ENCODE measurements around the gene PTPRR.
"Not testable (repeated sequence)": the region's sequence is repeated elsewhere in the genome, so short reads cannot be mapped to it uniquely, and the experiment has no call there.

PTPRR gene

DNA sequence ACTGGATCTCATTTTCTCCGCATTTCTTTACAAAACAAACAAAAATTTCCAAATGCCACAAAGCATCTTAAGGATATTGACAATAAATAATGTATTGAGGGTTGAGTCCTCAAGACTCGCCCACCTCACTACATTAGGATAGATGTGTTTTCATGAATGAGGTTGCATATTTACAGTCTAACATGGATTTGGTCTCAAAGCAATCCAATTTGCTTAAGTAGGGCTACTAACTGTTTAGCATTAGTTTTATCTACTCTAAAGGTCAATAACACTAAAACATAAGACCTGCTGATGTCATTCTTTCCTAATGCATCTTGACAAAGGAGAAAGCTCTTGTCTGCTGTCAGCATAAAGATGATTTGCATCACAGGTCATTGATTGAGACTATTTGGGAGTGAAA is 82.4 kb downstream of the PTPRR start:
- no peak for DNase-seq

DNA sequence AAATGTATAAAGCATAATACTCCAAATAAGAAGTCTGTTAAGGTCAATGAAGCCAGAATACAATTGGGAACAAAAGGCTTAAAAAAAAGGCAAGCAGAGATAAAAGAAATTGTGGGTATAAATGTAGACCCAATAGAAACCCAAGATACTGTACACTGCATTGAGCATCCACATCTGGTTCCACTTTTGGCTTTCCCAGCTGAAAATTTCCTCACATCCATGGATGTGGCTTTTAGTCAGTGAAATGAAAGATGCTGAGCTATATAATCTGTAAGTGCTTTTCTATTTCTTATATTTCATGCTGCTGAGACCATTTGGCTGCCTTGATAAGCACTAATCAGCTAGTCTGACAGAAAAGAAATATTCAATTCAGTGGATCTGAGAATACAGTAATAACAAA is 83.5 kb downstream of the PTPRR start:
- DNase-seq, result no peak

DNA sequence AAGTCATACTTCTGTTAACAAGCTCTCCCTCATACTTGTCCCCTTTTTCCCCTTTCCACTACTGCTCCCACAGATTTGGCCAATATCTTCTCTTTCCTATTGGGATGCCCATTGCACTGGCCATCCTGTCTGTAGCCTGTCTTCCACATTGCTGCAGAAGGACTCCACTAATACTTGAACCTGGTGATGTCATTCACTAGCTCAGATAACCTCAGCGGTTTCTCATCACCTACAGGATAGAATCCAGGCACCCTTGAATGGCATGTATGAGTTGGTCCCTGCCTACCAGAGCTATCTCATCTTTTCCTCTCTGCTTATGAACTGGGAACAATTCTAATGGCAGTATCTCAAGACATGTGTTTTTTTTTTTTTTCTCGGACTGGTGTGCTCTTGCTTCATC is 84.6 kb downstream of the PTPRR start:
- DNase-seq, result no peak

DNA sequence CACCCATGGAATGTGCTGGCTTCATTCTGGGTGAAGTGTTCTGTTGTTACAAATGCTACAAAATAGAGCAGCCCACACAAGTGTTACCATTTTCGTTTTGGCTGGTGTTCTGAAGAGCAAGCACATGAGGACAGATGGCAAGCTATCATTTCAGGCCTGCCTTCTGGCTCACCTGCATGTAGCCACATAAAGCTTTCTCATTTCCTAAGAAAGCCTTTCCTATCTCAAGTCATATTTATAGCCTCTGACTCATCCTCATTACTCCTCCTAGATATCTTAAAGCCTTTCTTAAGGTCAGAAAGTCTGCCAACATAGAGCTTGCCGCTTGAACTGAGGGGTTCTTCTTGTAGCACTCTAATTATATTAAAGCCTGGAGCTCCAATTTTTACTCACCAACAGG is 89.0 kb downstream of the PTPRR start:
- DNase-seq, result no peak

DNA sequence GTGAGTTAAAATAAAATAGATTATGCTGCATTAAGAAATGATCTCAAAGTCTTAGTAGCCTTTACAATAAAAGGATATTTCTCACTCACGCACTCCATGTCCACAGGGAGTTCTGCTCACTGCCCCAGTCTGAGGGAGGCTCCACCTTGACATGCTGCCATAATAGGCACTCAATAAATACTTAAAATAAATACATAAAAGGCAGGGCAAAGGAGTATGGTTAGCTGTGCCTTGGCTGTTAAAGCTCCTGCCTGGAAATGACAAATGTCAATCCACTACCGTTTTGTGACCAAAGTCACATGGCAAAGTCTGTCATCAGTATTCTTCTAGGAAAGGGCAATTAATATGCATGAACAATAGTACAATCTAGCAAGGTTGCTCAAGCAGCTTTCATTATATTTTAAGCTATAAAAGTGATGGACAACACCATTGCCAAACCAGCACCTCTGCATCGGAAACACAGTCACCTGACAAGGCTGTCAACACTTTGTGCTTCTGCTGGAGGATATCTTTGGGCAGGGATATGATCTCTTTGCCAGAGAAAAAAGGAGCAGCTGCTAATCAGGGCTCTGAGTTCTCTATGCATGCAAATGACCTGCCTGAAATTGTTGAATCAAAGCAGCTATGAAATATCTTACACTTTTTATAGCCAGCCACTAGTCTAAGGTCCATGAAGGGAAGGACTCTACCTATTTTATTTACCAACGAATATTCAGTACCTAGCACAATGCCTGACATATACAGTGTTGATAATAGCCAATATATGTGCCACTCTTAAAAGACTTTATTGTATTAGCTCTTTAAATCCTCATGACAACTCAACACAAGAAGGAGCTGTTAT is 90.1 kb downstream of the PTPRR start:
- no peak for DNase-seq

DNA sequence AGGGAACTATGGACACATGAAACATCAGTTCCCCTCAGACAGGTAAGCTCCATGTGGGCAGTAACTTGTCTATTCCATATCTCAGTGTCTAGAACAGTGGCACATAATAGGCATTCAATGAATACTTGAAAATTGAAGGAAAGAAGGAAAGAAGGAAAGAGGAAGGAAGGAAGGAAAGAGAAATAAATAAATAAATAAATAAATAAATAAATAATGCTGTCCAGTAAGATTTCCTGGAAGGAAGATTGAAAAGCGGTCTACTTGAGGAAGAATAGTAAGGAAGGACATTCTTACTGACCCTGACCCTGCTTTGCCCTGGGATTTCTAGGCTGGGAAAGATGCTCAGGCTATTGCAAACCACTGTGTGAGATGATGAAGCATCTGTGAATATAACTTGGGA is 91.5 kb downstream of the PTPRR start:
- DNase-seq, result no peak

DNA sequence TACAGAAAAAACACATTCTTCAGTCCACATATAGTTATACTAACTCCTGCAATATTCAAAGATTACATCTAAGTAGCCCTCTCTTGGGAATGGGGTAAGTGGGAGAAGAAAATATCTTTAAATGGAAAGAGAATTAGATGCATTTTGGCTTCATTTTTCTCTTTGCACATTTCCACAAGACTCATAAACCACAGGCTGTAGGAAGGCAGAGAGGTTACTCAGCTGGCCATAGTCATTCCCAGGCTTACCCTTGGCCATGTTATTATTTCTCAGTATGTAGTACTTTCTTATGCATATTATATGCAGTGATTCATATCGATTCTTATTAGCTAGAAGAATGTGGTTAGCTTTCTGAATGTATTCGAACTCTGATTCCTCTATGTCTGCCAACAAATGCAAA is 92.2 kb downstream of the PTPRR start:
- no peak for DNase-seq

DNA sequence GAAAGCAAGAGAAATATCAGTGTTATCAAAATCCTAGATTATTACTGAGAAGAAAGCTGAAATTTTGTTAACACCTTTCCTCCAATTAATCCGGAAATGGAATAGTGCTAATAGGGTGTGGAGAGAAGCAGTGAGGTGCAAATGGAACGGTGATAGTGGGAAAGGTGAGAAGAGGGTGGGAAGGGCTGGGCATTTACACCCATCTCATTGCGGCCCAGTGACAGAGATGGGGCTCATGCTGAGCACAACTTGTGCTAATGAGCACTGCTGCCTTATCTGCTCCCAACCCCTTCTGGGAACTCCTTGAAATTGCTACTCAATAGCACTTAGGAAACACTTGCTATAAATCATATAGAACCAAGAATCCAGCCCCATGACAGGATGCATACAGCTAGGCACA is 94.4 kb downstream of the PTPRR start:
- no peak for DNase-seq

DNA sequence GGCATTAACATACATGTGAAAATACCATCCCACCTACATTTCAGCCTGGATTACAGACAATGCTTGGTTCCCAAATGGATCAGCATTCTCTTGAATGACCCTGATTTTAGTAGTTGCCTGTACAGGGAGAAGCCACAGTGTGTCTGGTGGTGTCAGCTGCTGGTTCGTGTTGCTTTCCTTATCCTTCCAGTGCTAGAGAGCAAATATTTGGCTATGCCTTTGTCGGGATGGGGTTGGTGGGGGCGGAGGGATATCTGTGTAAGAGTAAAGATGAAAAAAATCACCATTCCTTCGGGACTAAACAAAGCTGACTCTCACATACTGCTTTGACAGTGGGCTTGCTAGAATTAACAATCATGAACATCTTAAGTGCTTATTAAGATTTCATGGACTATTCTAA is 96.0 kb downstream of the PTPRR start:
- DNase-seq, result no peak

DNA sequence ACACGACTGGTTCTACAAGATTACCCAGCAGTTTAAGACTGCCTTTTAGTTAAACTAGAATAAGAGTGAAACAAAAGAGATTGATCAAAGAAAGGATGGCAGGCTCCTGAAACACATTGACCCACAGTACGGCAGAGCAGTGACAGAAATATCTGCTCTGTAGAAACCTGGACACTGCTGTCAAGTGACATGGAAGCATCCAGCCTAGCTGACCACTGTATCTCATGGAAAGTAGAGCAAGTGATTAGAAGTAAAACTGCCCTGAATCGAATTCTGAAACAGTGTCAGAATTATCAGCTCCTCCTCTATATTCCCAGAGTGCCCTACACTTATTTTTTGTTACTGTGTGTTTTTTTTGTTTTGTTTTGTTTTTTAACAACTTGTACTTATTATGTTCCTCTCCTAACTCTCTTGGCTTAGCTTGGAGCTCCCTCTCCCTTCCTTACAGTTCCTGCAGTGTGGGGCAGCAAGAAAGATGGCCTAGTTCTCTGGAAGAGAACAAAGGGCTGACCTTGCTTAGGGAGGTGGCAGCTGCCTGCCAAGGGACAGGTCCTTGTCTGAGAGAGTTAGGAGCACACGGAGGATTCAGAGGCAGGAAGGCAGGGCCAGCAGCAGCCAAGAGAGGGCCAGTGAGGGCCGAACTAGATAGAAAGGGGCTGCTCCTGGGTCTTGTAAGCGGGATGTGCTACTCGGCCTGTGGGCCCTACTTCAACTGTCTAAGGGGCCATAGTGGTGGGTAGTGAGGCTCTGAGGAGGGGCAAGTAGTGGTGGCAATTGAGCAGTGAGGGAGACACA is 97.2 kb downstream of the PTPRR start:
- DNase-seq, result no peak

DNA sequence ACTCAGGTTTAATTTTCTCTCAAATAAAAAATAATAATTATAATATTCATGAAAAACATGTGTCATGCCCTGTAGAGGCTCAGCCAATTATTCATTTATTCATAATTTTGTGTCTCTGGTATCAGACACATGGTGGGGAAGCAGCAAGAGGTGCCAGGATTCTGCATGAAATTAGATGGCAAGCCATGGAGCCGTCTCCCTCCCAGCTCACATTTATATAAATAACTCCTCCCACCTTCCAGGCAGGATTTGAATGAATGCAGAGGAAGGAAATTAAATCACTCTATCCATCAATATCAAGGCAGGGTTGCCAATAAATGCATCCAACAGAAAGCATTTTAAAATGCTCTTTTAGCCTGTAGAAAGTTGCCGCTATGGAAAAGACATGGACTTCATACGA is 98.1 kb downstream of the PTPRR start:
- no peak for DNase-seq

DNA sequence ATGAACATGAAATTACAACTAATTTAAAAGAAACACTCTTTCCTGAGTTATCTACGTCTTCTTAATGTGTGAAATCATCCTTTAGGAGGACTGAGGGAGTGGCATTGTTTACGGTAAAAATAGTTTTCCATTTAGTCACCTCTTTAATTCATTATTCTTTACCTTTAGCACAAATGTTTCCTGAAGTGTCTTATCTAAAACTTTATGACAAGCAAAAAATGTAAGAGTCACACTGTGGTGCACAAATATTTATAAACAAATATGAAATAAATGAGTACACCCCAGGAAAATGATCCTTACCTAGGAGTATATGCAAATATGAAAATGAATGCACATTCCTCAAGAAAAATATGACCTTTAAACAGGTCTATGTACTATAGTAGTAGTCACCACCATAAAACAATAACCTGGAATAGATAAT is 104.6 kb downstream of the PTPRR start:
- DNase-seq, result no peak

DNA sequence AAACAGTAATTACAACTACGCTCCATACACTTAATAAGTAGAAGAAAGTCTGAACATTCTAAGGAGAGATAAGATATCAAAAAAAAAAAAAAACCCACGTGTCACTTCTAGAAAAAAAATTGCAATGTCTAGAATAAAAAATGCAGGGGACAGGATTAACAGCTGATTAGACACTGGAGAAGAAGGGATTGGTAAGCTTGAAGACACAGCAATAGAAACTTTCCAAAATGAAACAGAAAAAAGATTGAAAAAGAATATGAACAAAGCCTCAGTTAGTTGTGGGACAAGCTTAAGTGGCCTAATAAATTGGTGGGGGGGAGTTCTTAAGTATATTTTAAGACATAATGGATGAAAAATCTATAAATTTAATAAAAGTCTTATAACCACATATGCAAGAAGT is 105.5 kb downstream of the PTPRR start:
- no peak for DNase-seq

DNA sequence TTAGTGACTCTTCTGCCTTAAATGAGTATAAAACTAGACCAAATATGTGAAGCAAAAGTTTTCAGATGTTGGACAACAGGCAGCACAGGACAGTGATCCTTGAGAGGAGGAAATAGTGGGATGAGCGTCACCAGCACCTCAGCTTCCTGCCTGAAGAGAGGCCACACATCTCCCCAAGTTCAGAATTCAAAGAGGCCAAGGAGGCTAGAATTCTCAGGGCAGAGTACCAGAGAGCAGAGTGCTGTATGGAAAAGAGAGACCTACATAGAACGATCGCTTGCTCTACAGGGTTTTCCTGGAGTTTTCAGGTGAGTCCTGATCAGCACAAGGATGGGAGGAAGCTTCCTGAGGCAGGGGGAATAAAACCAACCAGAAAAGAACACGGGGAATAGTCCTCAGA is 107.0 kb downstream of the PTPRR start:
- no peak for DNase-seq

DNA sequence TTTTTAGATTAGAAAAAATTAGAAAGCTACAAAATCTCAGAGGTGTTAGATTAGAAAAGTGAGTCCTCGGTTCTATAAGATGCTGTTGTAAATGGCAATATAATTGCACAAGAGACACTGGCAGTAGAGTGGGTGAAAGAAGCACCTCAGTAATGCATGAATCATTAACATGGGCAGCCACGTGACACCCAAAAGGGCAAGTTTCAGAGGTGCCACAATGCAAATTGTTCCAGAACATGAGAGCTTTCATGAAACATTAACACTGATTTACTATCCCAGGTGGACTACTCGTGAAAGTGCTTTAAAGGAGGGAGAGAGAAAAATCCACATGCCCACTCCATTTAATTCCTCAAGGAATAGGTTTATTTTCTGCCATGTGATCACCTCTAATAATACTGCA is 108.4 kb downstream of the PTPRR start:
- DNase-seq, result no peak

DNA sequence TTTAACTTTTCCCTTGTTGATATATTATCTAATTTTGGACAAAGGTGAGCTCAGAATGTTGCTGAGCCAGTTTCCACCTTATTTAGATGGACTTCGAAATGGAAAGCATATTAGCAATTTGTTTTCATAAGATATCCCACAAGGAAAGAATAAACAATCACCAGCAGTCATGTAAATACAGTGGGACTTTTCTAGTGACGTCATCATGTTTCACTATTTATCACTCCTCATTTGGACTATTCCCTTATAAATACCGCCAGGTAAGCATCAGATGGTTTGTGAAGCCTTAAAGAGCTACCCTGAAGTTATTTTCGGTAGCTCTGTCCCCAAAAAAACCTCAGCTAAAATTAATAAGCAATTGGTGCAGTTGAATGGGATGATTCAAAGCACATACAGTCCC is 110.7 kb downstream of the PTPRR start:
- DNase-seq, result no peak

DNA sequence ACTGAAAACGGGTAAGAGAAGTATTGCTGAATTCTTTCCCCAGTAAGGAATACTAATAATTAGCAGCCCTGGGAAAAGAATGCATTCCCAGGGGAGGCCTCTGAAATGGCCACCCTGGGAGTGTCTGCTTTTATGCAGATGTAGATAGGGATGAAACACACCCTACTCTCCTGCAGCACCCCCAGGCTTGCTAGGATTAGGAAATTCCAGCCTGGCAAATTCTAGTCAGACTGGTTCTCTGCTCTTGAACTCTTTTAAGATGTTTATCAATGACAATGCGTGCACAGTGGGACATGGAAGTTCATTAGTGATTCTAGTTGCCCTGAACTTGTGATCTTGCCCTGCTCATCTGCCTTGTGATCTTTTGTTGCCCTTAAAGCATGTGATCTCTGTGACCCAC is 112.5 kb downstream of the PTPRR start:
- not testable (repeated sequence) for DNase-seq

DNA sequence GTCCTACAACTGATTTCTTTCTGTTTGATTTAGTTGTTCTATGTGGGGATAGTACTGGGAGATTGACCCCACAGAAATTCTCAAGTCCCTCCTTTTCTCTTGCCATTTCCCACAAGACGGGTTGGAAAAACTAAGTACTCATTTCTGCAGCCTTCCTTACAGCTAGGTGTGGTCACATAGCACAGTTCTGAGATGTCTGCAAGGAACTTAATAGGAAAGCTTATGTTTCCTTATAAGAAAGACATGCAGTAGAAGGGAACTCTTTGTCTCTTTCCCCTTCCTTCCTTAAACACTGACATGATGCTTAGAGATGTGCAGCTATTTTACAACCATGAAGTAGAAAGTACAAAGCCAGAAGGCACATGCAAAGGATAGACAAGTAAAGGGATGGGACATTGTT is 113.7 kb downstream of the PTPRR start:
- no peak for DNase-seq

DNA sequence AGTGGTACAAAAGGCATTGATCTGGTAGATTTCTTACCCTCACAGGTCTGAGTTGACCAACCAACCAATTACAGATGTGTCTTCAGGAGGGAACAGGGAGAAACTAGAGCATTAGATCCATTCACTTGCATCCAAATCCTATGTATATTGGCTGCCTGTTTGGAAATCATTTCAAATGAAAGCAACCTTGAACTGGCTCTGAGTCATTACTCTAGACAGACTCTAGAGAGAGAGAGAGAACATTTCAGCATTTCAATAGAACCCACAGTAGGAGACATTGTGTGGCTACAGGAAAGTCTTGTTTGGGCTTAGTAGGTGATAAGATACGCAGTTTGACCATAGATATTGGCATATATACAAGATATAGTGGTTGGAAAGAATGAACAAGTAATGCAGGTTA is 114.5 kb downstream of the PTPRR start:
- DNase-seq, result no peak

DNA sequence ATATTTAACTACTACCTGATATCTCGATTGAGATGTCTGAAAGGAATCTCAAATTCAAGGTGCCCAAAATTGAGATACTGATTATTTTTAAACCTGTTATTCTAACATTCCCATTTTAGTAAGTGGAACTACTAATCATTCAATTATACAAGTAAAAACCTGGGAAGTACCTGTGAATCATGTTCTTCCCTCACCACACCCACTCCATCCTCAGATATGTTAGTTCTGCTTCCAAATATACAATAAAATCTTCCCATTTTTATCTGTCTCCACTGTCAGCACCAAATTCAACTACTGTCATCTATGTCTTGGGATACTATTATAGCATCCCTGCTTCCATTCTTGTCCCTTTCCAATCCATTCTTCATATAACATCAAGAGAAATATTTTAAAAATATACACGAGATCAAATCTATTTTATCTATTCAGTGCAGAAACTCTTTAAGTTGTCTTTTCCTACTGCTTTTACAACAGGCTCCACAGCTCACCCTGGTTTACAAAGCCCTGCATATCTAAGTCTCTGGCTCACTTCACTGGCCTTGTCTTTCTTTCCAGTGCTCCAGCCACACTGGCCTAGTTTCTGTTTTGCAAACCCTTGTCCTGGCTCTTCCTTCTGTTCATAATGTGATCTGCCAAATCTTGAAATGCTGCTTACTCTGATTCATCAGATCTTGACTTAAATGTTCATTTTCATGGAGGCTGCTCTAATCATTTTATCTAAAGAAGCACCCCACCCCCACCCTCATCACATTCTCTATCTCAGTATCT is 122.3 kb downstream of the PTPRR start:
- DNase-seq, result no peak

DNA sequence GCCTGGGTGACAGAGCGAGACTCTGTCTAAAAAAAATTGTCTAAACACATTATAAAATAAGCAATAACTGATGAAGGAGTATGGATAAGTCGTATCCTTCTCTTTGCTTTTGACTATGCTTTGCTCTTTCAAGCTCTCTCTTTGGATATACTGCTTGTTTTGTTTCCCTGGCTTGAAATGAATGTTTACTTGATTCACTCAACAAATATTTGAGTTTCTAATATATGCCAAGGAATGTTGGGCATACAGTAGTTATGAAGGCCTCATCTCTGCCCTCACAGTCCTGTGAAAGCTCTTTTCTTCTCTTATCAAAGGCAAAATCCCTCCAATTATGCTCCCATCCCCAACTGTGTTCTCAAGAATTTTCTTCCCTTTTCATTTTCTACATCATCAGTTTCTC is 123.5 kb downstream of the PTPRR start:
- no peak for DNase-seq

DNA sequence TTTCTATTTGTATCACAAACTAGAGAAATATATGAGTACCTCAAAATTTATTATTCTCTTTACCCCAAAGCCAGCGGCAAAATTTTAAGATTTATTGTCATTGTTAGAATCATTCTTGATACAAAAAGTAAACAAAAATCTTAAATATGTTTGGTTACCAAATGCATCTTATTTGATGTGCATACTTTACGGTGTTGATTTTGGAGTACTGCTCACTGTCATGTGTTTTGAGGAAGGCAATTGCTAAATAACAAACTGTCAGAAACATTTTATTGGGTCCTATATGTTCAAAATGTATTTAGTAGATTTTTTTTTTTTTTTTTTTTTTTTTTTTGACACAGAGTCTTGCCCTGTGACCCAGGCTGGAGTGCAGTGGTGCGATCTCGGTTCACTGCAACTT is 124.9 kb downstream of the PTPRR start:
- DNase-seq, result no peak

DNA sequence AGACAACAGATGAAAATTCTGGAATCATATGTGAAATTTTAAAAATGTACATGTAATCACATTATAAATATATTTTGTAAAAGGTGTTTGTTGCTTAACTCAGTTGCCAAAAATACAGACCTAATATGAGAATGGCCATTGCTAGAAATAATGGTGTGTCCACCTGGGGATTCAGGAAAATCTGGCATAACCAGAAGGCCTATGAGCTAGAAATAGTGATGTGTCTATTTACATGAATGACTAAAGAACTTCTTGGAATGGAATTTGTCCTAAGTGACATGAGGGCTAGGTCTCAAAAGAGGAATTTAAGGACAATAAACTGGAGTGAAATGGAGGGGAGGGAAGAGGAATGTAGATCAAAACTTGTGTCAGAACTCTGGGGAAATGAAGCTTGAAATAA is 126.4 kb downstream of the PTPRR start:
- no peak for DNase-seq

DNA sequence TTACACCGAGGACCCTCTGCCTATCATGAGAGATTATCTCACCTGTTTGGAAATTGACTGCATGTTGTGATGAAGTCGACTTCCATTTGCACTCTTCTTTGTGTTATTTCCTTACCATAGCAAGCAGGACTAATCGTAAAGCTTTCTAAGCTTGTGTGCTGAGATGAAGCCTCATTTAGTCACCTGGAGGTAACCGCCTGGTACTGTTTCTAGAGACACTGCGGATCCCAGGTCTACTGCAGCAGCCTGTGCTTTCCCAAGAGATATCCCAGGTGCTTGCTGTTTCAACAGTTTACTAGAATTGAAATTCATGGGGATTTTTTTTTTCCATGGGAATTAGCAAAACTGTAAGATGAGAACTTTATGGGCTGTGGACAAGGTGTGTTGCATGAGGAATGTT is 131.8 kb downstream of the PTPRR start:
- DNase-seq, result no peak
